Suprapubic skin (tissue), 4 donors: ENCODE data around the gene MTCH1. TPM values are rescaled to one million over a fixed set of nuclear protein-coding genes. Genes with fewer than 3 reads are reported as not detected.
"Not testable (repeated sequence)": the region's sequence is repeated elsewhere in the genome, so short reads cannot be mapped to it uniquely, and the experiment has no call there.

Experiments used
- DNase-seq, 2 donors: peaks; one replicate each; pipeline ENCODE4 v3.0.0-alpha.2; 2019; ENCODE audit warnings: low spot score in 2 of 2
- H3K27ac ChIP-seq: fragments of 200-600 bp; sonication (generic); one replicate; pipeline ENCODE4 v1.5.1; 2019
- H3K27me3 ChIP-seq: fragments of 200-600 bp; sonication (generic); one replicate; pipeline ENCODE4 v1.5.1; 2019
- H3K36me3 ChIP-seq: fragments of 200-600 bp; sonication (generic); one replicate; pipeline ENCODE4 v1.5.1; 2019
- H3K4me1 ChIP-seq: fragments of 200-600 bp; sonication (generic); one replicate; pipeline ENCODE4 v1.5.1; 2019
- H3K4me3 ChIP-seq: fragments of 200-600 bp; sonication (generic); one replicate; pipeline ENCODE4 v1.5.1; 2019; ENCODE audit warnings: mild to moderate bottlenecking
- H3K9me3 ChIP-seq: fragments of 200-600 bp; sonication (generic); one replicate; pipeline ENCODE4 v1.5.1; 2019
- CTCF ChIP-seq, 2 donors: fragments of 200-600 bp in 1 of 2; fragments of 450-650 bp in 1 of 2; sonication (generic) in 1 of 2; IDR thresholded peaks; one replicate each; pipeline ENCODE4 v1.5.1; 2016 to 2019; ENCODE audit warnings: antibody characterized with exemption in 2 of 2, mild to moderate bottlenecking in 1 of 2, moderate library complexity in 1 of 2
- EP300 ChIP-seq: sonication (generic); formaldehyde crosslinking; IDR thresholded peaks from one replicate; pipeline ENCODE4 v1.6.1; 2017; ENCODE audit warnings: antibody characterized with exemption
- POLR2A ChIP-seq, 2 donors: fragments of 450-650 bp; IDR thresholded peaks; one replicate each; pipeline ENCODE4 v1.6.1; 2017; ENCODE audit warnings: antibody characterized with exemption in 2 of 2, mild to moderate bottlenecking in 2 of 2, moderate library complexity in 2 of 2
- POLR2AphosphoS5 ChIP-seq, 3 donors: sonication (generic); formaldehyde crosslinking; IDR thresholded peaks; one replicate each; pipeline ENCODE4 v1.6.1; 2017; ENCODE audit warnings: antibody characterized with exemption in 3 of 3
- WGBS: methylation state at CpG from one replicate; pipeline ENCODE4 v1.1.5; 2018; 5-methylcytosine and 5-hydroxymethylcytosine counted together
- total RNA-seq, 4 donors: library from RNA; depleted of rRNA; stranded (reverse); fragments of >200 nt; gene quantifications; one replicate each; pipeline ENCODE4 v1.1.0, GENCODE V29; 2016

Gene MTCH1
- total RNA-seq, 4 donors from 2014 or later: 160 to 220 (median 183) TPM

GRCh38 chr6:36998723-36999038 is 12.7 kb upstream of the MTCH1 start:
- Histone ChIP-seq H3K4me1 (peaks cover 14% of the 10 kb centered on the region), H3K27me3 (no peaks in the 10 kb centered on the region), H3K4me3 (no peak overlapping the region), H3K27ac (peak overlapping the region; percentile 77), H3K36me3 (no peaks in the 10 kb centered on the region), H3K9me3 (no peaks in the 10 kb centered on the region)
- no peak for TF ChIP-seq POLR2AphosphoS5 (IDR thresholded peaks at IDR 0.05)
- no peak for TF ChIP-seq EP300
- no peak for DNase-seq
- 79% methylated on average over 8 of the region's 8 CpGs for WGBS

GRCh38 chr6:36997811-36998722 is 12.1 kb upstream of the MTCH1 start:
- peak in 1 of 2 donors; percentile 67 for DNase-seq
- Histone ChIP-seq H3K9me3 (no peaks in the 10 kb centered on the region), H3K36me3 (no peaks in the 10 kb centered on the region), H3K27me3 (no peaks in the 10 kb centered on the region), H3K27ac (peak overlapping the region; percentile 77), H3K4me3 (no peak overlapping the region), H3K4me1 (peaks cover 14% of the 10 kb centered on the region)
- WGBS: 68% methylated on average over 18 of the region's 18 CpGs
- peak in 1 of 3 donors; percentile 14 for TF ChIP-seq POLR2AphosphoS5 (IDR thresholded peaks at IDR 0.05)
- TF ChIP-seq EP300: no peak

GRCh38 chr6:36990401-36990800 is 4.4 kb upstream of the MTCH1 start:
- peaks cover 13% of the 10 kb centered on the region for H3K4me1 ChIP-seq
- WGBS: 96% methylated on average over 2 of the region's 2 CpGs
- H3K27ac ChIP-seq, DNase-seq, H3K9me3 ChIP-seq, H3K4me3 ChIP-seq, H3K27me3 ChIP-seq, H3K36me3 ChIP-seq: not testable (repeated sequence)

DNA sequence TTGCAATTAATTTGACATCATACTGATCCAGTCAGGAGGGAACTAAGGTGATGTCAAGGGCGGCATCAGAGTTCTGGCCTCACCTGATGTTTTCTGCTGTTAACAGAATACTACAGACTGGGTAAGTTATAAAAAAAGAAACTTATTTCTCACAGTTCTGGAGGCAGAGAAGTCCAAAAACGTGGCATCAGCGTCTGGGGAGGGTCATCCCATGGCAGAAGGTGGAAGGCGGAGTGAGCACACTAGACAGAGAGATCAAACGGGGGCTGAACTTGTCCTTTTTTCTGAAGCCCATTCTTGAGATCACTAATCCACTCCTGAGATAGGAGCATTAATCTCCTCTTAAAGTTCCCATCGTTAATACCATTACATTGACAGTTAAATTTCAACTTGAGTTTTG is 3.3 kb upstream of the MTCH1 start:
- H3K4me3 ChIP-seq: no peak overlapping the region
- 84% methylated on average over 6 of the region's 6 CpGs for WGBS
- no peaks in the 10 kb centered on the region for H3K9me3 ChIP-seq
- H3K27ac ChIP-seq: no peak overlapping the region
- H3K27me3 ChIP-seq: no peaks in the 10 kb centered on the region
- peaks cover 24% of the 10 kb centered on the region for H3K4me1 ChIP-seq
- DNase-seq: no peak
- H3K36me3 ChIP-seq: no peaks in the 10 kb centered on the region
- TF ChIP-seq CTCF (IDR thresholded peaks at IDR 0.05) (no peak), EP300 (no peak)

DNA sequence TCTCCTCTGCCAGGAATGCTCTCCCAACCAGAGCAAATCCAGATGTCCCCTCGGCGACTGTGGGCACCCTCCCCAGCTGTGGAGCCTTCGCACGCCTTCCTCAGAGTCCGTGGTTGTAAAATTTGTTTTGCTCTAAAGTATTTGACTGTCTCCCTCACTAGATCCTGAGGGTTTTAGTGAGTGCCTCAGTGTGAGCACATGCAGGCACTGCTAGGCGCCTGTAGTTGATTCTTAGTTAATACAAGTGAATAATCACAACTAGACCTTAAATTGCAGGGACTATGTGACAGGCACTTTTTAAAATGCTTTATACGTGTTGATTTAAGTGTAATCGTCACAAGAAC is 680 bp upstream of the MTCH1 start:
- no peak for DNase-seq
- TF ChIP-seq CTCF (IDR thresholded peaks at IDR 0.05): no peak
- no peak for TF ChIP-seq POLR2A (IDR thresholded peaks at IDR 0.05)
- TF ChIP-seq EP300: no peak
- no peak for TF ChIP-seq POLR2AphosphoS5 (IDR thresholded peaks at IDR 0.05)
- H3K36me3 ChIP-seq: no peaks in the 10 kb centered on the region
- WGBS: 4% methylated on average over 8 of the region's 8 CpGs
- H3K27ac ChIP-seq: peak overlapping the region; percentile 96
- H3K4me1 ChIP-seq: peaks cover 42% of the 10 kb centered on the region
- H3K27me3 ChIP-seq: no peaks in the 10 kb centered on the region
- no peaks in the 10 kb centered on the region for H3K9me3 ChIP-seq
- H3K4me3 ChIP-seq: peak overlapping the region; percentile 96

- WGBS: under 1% methylated on average over 15 of the region's 15 CpGs
- peak overlapping the region; percentile 96 for H3K4me3 ChIP-seq
- no peaks in the 10 kb centered on the region for H3K9me3 ChIP-seq
- no peak for TF ChIP-seq EP300
- TF ChIP-seq POLR2AphosphoS5 (IDR thresholded peaks at IDR 0.05): no peak
- TF ChIP-seq POLR2A (IDR thresholded peaks at IDR 0.05): no peak
- TF ChIP-seq CTCF (IDR thresholded peaks at IDR 0.05): no peak
- H3K36me3 ChIP-seq: no peaks in the 10 kb centered on the region
- H3K4me1 ChIP-seq: peaks cover 54% of the 10 kb centered on the region
- H3K27ac ChIP-seq: peak overlapping the region; percentile 96
- H3K27me3 ChIP-seq: no peaks in the 10 kb centered on the region
- no peak for DNase-seq
Measured at GRCh38 chr6:36985417-36985807, 584 bp downstream of the MTCH1 start.
